Amniotic stem cell (primary cell): ENCODE results near the gene AMZ1.
A peak's percentile ranks its signal among the peaks of the same experiment; 100 is the strongest.

ENCODE experiments used
- DNase-seq: peaks from one replicate; lab custom pipeline; 2025; lab: John Stamatoyannopoulos, UW

AMZ1 gene

GRCh38 chr7:2687881-2688318 is at the start of gene AMZ1:
Gene AMZ1 (plus strand): TSS chr7:2688202. CDS start chr7:2700452, 12,250 bp downstream.
- peak; percentile 6 for DNase-seq

DNA sequence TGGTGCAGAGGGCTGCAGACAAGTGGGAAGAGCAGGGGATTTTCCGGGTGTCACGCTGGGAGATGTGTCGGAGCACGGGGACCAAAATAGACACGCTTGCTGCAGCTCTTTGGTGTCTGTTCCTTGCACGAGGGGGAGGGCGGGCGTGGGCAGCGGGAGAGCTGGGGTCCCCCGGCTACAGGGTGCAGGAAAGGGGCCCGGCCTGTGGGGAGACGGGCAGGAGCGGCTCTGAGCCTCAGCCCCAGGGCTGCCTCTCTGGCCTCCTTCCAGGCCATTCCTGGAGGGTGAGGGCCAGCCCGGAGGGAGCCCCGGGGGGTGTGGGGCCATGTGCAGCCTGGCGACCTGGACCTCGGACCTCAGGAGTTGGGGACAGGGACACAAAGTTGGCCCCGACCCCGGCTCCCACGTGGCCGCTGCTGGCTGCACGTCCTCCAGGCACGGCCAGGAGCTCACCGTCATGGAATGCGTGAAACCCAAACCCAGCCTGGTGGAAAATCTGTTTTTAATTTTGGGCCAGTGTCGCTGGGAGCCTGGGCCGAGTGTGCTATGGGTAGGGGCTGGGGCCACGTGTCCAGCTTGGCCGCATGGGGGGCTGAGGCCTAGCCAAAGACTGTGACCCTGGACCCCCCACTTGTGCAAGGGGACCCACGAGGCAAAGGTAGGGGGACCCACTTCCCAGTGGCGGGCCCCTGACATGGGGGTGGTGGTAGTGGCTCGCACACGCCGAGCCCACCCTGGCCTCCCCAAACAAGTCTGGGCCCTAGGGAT is 49.6 kb upstream of the AMZ1 start:
- DNase-seq, result peak; percentile 84

DNA sequence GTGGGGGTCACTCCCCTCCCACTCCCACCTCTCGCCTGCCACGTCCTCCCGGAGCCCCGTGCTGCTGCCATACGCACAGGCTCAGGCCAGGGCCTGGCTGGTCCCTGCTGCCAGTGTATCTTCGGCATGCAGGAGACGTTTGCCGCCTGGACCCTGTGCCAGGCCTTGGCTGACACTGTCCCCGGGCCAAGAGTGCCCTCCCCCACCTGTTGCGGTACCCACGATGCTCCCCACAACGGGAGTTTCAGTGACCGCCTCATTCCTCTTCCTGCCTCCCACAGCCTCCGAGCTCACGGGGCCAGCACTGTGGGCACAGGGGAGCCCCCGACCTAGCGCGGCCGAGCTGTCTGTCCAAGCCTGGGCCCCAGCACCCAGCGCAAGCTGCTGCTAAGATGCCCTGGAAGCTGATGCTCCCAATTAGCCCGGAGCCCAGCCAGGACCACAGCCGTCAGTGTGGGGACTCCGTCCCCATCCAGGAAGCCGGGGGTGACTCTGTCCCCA is 48.8 kb upstream of the AMZ1 start:
- DNase-seq, result no peak

- no peak for DNase-seq
Observed at GRCh38 chr7:2639695-2640481, 48.1 kb upstream of the AMZ1 start.

- DNase-seq, result no peak
Observed at GRCh38 chr7:2640482-2640830, 47.5 kb upstream of the AMZ1 start.

GRCh38 chr7:2640846-2641316 is 47.1 kb upstream of the AMZ1 start:
- DNase-seq, result no peak

DNA sequence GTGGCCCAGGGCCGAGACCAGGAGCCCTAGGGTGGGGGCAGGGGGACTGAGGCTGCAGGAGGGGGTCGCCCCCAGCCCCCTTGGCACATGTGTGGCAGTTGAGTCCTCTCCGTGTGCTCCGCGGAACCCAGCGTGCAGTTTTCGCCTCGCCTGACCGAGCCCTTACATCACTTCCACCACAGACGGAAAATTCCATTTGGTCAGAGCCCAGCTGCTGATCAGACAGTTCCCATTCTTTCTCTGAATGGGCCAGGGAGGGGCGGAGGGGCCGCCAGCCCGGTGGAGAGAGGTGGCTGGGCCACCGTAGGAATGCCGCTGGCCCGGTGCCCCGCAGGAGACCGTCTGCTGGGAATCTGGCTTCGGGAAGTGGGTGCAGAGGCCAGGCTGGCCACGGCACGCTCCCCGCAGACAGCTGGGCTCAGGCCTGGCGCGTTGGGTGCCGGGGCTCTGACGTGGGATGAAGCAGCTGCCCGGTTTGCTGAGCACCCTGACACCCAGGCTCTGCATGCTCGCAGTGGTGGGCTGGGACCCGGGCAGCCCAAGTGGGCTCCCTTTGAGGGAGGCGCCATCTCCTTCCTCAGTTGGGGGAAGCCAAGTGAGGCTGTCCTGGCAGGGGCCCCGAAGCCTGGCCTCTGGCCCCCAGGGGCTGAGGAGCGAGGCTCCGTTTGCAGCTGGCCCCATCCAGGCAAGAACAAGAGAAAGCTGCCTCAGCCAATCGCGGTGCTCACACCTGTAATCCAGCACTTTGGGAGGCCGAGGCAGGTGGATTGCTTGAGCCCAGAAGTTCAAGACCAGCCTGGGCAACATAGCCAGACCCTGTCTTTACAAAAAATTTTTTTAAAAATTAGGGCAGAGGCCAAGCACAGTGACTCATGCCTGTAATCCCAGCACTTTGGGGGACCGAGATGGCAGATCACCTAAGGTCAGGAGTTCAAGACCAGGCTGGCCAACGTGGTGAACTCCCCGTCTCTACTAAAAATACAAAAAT is 46.3 kb upstream of the AMZ1 start:
- DNase-seq, result peak; percentile 83

- no peak for DNase-seq
Observed at GRCh38 chr7:2643386-2644219, 44.4 kb upstream of the AMZ1 start.

GRCh38 chr7:2644220-2644561 is 43.8 kb upstream of the AMZ1 start:
- DNase-seq, result no peak

DNA sequence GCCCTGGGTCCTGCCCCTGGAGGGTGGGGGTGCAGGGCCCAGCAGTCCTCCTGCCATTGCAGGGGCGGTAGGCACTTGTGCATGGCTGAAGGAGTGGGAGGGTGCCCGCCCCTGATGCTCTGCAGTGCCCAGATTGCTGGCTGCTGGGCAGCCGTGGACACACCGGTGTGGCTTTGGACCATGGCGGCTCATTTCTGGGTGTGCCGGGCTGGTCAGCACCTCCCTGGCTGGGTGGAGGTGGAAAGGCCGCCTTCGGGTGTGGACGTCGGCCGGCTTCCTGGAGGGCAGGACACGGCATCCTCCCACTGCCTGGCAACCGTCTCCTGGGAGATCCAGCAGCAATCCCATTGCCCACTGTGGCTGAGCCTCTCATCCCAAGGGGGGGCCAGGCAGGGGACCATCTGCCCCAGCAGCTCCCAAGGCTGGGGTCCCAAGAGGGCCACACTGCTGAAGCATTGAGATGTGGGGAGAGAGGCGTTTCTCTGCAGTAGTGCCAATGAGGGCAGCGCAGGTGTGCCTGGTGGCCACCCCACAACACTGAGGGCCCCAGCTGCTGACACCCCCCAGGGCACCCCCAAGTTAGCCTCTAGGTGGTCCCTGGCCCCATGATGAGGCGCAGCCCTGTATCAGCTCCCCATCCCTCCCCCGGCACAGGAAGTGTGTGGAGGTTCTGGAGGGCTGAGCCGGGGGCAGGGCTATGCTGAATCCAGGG is 43.3 kb upstream of the AMZ1 start:
- DNase-seq, result no peak

GRCh38 chr7:2645274-2645868 is 42.6 kb upstream of the AMZ1 start:
- DNase-seq, result no peak

GRCh38 chr7:2646336-2646679 is 41.7 kb upstream of the AMZ1 start:
- DNase-seq, result no peak

DNA sequence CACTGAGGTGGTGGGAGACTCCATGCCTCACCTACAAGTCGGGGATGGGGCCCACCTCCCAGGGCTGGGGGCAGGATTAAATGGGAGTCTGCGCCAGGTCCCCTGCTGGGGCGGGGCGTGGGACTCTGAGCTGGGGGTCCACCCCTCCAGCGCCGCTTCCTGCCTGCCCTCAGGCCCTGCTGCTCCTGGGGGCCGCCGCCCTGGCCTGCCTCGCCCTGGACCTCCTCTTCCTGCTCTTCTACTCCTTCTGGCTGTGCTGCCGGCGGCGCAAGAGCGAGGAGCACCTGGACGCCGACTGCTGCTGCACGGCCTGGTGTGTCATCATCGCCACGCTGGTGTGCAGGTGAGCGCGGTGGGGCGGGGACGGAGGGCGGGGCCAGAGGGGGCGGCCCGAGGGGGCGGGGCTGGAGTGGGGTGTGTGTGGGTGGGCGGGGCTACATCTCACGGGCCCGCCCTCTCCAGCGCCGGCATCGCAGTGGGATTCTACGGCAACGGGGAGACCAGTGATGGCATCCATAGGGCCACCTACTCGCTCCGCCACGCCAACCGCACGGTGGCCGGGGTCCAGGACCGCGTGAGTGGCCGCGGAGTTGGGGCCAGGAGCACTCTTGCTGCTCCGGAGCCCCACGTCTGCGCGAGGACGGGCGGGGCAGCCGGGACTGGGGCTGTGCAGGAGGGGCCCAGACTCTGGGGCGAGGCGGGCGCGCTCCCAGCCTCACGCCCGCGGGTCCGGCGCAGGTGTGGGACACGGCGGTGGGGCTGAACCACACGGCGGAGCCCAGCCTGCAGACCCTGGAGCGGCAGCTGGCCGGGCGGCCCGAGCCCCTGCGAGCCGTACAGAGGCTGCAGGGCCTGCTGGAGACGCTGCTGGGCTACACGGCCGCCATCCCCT is 41.1 kb upstream of the AMZ1 start:
- no peak for DNase-seq

DNA sequence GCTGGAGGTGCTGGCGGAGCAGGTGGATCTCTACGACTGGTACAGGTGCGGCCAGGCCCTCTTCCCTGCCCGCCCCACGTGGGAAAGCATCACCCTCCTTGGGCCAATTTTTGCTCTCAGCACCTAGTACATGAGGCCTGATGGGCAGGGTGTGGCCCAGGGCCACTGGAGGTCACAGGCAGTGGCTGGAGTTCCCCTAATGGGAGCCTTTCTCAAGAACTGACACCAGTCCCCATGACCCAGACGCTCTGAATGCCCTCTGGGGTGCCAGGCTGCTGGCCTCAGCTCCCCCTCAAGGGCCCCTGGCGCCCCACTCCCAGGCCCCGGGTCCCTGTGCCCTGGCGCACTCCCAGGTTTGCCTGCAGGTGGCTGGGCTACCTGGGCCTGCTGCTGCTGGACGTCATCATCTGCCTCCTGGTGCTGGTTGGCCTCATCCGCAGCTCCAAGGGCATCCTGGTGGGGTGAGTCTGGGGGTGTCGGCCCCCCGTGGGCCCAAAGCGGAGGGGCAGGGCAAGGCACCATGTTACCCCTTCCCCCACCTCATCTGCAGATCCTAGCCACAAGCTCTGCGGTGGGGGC is 40.3 kb upstream of the AMZ1 start:
- DNase-seq, result no peak

GRCh38 chr7:2649139-2649838 is 38.7 kb upstream of the AMZ1 start:
- DNase-seq, result no peak

DNA sequence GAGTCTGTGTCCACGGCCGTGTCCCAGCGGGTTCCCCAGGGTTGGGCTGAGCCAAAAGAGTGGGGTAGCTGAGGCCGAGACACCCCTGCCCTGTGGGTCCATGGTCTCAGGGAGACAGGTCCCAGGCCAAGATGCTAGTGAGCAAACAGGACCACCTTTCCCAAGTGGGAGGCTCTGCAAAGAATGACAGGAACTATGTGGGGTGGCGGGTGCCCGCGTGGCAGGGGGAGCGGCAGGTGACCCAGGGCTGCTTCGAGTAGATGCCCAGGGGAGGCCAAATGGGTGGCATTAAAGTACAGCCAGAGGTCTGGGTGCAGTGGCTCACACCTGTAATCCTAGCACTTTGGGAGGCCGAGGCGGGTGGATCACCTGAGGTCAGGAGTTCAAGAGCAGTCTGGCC is 38.0 kb upstream of the AMZ1 start:
- DNase-seq, result no peak

- no peak for DNase-seq
Observed at GRCh38 chr7:2650451-2650850, 37.6 kb upstream of the AMZ1 start.

- DNase-seq, result no peak
Observed at GRCh38 chr7:2651336-2651735, 36.7 kb upstream of the AMZ1 start.
